Activated CD4-positive, alpha-beta memory T cell treated with anti-CD3 and anti-CD28 coated beads, Interleukin-2, amount 10 ng/mL, durations not matched to agents 7 days and 5 days (primary cell): ENCODE data around the gene PSPH. TPM values are rescaled to one million over a fixed set of nuclear protein-coding genes. Genes with fewer than 3 reads are reported as not detected.

Experiments used
- total RNA-seq, 2 experiments: library from RNA; stranded (reverse); gene quantifications; one replicate each; pipeline ENCODE4 v1.2.3, GENCODE V29; 2021

The PSPH gene
- total RNA-seq, 2 experiments from 2014 or later: 12.0 to 13.7 TPM

Other genes starting within 250 kb of the PSPH start
- gene SEPTIN14, start 188.7 kb downstream of the PSPH start, total RNA-seq: not detected
- 1 to 10 TPM; 1.2 to 1.9 TPM for gene ZNF713, start 164.0 kb downstream of the PSPH start, total RNA-seq
- gene MRPS17, start 99.6 kb downstream of the PSPH start, total RNA-seq: 10 to 100 TPM; 11.6 to 12.0 TPM
- 10 to 100 TPM; 31.5 to 31.7 TPM for gene NIPSNAP2, start 86.9 kb downstream of the PSPH start, total RNA-seq
- 100 to 1,000 TPM; 105 TPM for gene CCT6A, start 321 bp upstream of the PSPH start, total RNA-seq
- 100 to 1,000 TPM; 118 to 119 TPM for gene SUMF2, start 12.8 kb upstream of the PSPH start, total RNA-seq
- gene PHKG1, start 41.5 kb upstream of the PSPH start, total RNA-seq: 1 to 10 TPM; 1.5 to 2.2 TPM
- 100 to 1,000 TPM; 482 to 505 TPM for gene CHCHD2, start 55.0 kb upstream of the PSPH start, total RNA-seq
- gene NUPR2, start 65.0 kb upstream of the PSPH start, total RNA-seq: not detected